ENCODE measurements around the gene SLIT1. TPM values are rescaled to one million over a fixed set of nuclear protein-coding genes. Genes with fewer than 3 reads are reported as not detected.

Gene SLIT1
- polyA plus RNA-seq, 1 donor from 2014 or later: 9.5 TPM

DNA sequence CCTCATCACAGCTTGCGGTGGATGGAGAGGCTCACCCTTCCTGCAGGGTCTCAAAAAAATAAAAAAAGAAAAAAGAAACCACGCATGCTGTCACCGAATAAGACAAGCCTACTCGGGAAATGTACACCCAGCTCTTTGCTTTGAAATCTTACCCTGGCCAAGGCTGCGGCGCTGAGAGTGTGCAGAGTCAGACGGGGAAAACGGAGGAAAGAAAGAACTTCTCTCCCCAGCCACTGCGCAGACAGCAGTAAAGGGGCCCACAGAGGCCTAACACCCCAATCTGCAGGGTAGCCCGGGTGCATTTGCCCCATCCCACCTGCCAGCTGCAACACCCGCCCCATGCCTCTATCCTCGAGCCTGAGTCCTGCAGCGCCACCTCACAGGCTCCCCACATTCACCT, 14.8 kb downstream of the SLIT1 start:
- Histone ChIP-seq H3K4me3 (ENCODE audit: low read length) (no peak overlapping the region), H4K20me1 (ENCODE audit: insufficient read depth) (no peaks in the 10 kb centered on the region), H3F3A (ENCODE audit: insufficient read depth, low read length, poor library complexity, severe bottlenecking) (no peaks in the 10 kb centered on the region), H2AFZ (ENCODE audit: low read depth, low read length) (no peak overlapping the region), H3K9me2 (ENCODE audit: insufficient read depth, low read length) (no peaks in the 10 kb centered on the region), H3K9ac (ENCODE audit: low read length) (no peak overlapping the region), H3K27me3 (ENCODE audit: insufficient read depth, low read depth, low read length) (peaks cover 3% of the 10 kb centered on the region), H3K27ac (ENCODE audit: low read length) (no peak overlapping the region), H3K4me2 (ENCODE audit: low read length) (no peak overlapping the region), H3K9me3 (ENCODE audit: low read length) (no peaks in the 10 kb centered on the region), H3K79me2 (replicated peaks; ENCODE audit: insufficient read depth, low read length) (no peaks in the 10 kb centered on the region), H3K36me3 (ENCODE audit: insufficient read depth, low read length) (no peaks in the 10 kb centered on the region)
- TF ChIP-seq, protein P1, sequence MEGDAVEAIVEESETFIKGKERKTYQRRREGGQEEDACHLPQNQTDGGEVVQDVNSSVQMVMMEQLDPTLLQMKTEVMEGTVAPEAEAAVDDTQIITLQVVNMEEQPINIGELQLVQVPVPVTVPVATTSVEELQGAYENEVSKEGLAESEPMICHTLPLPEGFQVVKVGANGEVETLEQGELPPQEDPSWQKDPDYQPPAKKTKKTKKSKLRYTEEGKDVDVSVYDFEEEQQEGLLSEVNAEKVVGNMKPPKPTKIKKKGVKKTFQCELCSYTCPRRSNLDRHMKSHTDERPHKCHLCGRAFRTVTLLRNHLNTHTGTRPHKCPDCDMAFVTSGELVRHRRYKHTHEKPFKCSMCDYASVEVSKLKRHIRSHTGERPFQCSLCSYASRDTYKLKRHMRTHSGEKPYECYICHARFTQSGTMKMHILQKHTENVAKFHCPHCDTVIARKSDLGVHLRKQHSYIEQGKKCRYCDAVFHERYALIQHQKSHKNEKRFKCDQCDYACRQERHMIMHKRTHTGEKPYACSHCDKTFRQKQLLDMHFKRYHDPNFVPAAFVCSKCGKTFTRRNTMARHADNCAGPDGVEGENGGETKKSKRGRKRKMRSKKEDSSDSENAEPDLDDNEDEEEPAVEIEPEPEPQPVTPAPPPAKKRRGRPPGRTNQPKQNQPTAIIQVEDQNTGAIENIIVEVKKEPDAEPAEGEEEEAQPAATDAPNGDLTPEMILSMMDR (IDR thresholded peaks at IDR 0.05; ENCODE audit: poor library complexity, severe bottlenecking): no peak
- TF ChIP-seq POLR2AphosphoS5 (IDR thresholded peaks at IDR 0.05) (no peak), RAD21 (conservative IDR thresholded peaks at IDR 0.05) (no peak), EZH2 (IDR thresholded peaks at IDR 0.05; ENCODE audit: borderline replicate concordance, insufficient read depth, low read length, poor library complexity, severe bottlenecking) (no peak), EP300 (conservative IDR thresholded peaks at IDR 0.05; ENCODE audit: poor library complexity, severe bottlenecking) (no peak), TAF1 (IDR thresholded peaks at IDR 0.05; ENCODE audit: low read depth) (no peak), MXI1 (conservative IDR thresholded peaks at IDR 0.05; ENCODE audit: poor library complexity, severe bottlenecking) (no peak), SMC3 (conservative IDR thresholded peaks at IDR 0.05; ENCODE audit: poor library complexity) (no peak)
- TF ChIP-seq, protein P2, sequence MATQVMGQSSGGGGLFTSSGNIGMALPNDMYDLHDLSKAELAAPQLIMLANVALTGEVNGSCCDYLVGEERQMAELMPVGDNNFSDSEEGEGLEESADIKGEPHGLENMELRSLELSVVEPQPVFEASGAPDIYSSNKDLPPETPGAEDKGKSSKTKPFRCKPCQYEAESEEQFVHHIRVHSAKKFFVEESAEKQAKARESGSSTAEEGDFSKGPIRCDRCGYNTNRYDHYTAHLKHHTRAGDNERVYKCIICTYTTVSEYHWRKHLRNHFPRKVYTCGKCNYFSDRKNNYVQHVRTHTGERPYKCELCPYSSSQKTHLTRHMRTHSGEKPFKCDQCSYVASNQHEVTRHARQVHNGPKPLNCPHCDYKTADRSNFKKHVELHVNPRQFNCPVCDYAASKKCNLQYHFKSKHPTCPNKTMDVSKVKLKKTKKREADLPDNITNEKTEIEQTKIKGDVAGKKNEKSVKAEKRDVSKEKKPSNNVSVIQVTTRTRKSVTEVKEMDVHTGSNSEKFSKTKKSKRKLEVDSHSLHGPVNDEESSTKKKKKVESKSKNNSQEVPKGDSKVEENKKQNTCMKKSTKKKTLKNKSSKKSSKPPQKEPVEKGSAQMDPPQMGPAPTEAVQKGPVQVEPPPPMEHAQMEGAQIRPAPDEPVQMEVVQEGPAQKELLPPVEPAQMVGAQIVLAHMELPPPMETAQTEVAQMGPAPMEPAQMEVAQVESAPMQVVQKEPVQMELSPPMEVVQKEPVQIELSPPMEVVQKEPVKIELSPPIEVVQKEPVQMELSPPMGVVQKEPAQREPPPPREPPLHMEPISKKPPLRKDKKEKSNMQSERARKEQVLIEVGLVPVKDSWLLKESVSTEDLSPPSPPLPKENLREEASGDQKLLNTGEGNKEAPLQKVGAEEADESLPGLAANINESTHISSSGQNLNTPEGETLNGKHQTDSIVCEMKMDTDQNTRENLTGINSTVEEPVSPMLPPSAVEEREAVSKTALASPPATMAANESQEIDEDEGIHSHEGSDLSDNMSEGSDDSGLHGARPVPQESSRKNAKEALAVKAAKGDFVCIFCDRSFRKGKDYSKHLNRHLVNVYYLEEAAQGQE (IDR thresholded peaks at IDR 0.05; ENCODE audit: borderline replicate concordance): no peak

DNA sequence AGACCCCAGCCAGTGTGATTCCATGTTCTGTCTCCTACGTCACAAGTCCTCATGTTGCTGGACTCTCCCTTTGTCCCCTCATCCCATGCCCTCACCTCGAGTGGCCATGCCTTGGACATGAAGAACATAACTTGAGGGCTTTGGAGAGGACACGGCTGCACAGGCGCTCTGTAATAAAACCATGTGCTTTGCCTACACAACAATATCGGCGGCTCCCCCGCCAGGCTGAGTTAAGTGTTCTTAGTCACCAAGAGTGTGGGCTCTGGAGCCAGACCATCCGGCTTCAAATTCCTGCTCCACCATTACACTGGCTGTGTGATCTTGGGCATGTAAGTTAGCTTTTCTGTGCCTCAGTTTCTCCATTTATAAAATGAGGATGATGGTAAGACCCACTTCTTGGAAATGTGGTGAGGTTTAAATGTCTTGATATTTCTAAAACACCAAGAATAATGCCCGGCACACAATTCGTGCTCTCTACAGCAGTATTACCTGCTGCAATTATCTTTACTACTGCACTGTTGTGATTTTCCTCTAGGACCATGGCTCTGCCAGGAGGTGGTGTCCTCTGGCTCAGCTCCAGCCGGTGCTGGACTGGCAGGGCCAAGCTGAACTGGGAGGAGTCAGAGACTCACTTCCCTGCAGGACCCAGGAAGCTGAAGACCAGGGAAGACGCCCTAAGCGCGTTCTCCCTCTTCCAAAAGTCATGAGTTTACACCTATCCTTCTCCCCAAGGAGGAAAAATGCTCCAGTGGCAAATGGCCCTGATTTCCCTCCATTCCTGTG, 15.7 kb downstream of the SLIT1 start:
- Histone ChIP-seq H3K9ac (ENCODE audit: low read length) (no peak overlapping the region), H3K9me3 (ENCODE audit: low read length) (no peaks in the 10 kb centered on the region), H3K4me2 (ENCODE audit: low read length) (no peak overlapping the region), H3K36me3 (ENCODE audit: insufficient read depth, low read length) (no peaks in the 10 kb centered on the region), H3K27ac (ENCODE audit: low read length) (no peak overlapping the region), H3F3A (ENCODE audit: insufficient read depth, low read length, poor library complexity, severe bottlenecking) (no peaks in the 10 kb centered on the region), H3K4me3 (ENCODE audit: low read length) (no peak overlapping the region), H3K9me2 (ENCODE audit: insufficient read depth, low read length) (no peaks in the 10 kb centered on the region), H3K27me3 (ENCODE audit: insufficient read depth, low read depth, low read length) (no peaks in the 10 kb centered on the region), H2AFZ (ENCODE audit: low read depth, low read length) (no peak overlapping the region), H4K20me1 (ENCODE audit: insufficient read depth) (no peaks in the 10 kb centered on the region), H3K79me2 (replicated peaks; ENCODE audit: insufficient read depth, low read length) (no peaks in the 10 kb centered on the region)
- no peak for TF ChIP-seq EZH2 (IDR thresholded peaks at IDR 0.05; ENCODE audit: borderline replicate concordance, insufficient read depth, low read length, poor library complexity, severe bottlenecking)

Measured in neural cell (in vitro differentiated cells).